Astrocyte (in vitro differentiated cells and primary cell): ENCODE measurements around the gene ZNF66.
"Not testable (repeated sequence)": the region's sequence is repeated elsewhere in the genome, so short reads cannot be mapped to it uniquely, and the experiment has no call there.

ENCODE experiments used
- EZH2 ChIP-seq: IDR thresholded peaks from 2 replicates; pipeline ENCODE4 v1.6.1; 2012; ENCODE audit warnings: mild to moderate bottlenecking, low read length, inconsistent platforms; ENCODE audit not compliant: insufficient read depth
- TF ChIP-seq, protein P1 (sequence below): IDR thresholded peaks from 2 replicates; pipeline ENCODE4 v1.5.1; 2011; ENCODE audit warnings: low read depth, mild to moderate bottlenecking, inconsistent platforms, low read length, moderate library complexity; ENCODE audit not compliant: insufficient read depth

DNA sequence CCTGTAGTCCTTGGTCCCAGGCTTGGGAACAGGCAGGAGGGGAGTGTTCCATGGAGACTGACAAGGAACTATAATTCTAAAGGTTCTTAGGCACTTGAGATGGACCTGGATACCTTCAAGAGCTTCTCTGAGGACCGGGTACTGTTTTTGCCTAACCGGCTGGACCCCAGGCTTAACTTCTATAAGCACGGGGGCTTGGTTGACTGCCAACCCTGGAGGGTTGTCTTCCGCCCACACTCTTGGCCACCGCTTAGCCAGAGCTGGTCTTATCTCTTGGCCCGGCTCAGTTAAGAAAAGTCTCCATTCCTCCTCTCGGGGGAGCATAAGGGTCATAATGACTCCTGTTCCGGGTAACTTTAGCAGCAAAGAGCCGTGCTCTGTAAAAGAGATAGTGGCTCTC is 23.8 kb upstream of the ZNF66 start:
- TF ChIP-seq, protein P1, sequence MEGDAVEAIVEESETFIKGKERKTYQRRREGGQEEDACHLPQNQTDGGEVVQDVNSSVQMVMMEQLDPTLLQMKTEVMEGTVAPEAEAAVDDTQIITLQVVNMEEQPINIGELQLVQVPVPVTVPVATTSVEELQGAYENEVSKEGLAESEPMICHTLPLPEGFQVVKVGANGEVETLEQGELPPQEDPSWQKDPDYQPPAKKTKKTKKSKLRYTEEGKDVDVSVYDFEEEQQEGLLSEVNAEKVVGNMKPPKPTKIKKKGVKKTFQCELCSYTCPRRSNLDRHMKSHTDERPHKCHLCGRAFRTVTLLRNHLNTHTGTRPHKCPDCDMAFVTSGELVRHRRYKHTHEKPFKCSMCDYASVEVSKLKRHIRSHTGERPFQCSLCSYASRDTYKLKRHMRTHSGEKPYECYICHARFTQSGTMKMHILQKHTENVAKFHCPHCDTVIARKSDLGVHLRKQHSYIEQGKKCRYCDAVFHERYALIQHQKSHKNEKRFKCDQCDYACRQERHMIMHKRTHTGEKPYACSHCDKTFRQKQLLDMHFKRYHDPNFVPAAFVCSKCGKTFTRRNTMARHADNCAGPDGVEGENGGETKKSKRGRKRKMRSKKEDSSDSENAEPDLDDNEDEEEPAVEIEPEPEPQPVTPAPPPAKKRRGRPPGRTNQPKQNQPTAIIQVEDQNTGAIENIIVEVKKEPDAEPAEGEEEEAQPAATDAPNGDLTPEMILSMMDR = not testable (repeated sequence)
- TF ChIP-seq EZH2 = not testable (repeated sequence)
